MM.1S (cell line): ENCODE measurements around the gene FAM117B.

Source experiments
- DNase-seq: peaks from one replicate; pipeline ENCODE4 v3.0.0-alpha.2; 2015
- H2AFZ ChIP-seq: fragments of 300-600 bp; sonication (generic); 2 replicates; pipeline ENCODE4 v1.6.0; 2016; ENCODE audit warnings: antibody characterized with exemption, low read length
- H3F3A ChIP-seq: fragments of 300-600 bp; sonication (generic); 2 replicates; pipeline ENCODE4 v1.6.1; 2016; ENCODE audit warnings: mild to moderate bottlenecking, antibody characterized with exemption, low read length, moderate library complexity, mixed read lengths; ENCODE audit not compliant: insufficient read depth
- H3K27ac ChIP-seq: fragments of 300-600 bp; sonication (generic); 2 replicates; pipeline ENCODE4 v1.5.1; 2016; ENCODE audit warnings: mild to moderate bottlenecking, low read length
- H3K27me3 ChIP-seq: fragments of 300-600 bp; sonication (generic); replicated peaks from 2 replicates; pipeline ENCODE4 v1.6.0; 2016; ENCODE audit warnings: low read length; ENCODE audit not compliant: insufficient read depth
- H3K36me3 ChIP-seq: fragments of 300-600 bp; sonication (generic); replicated peaks from 2 replicates; pipeline ENCODE4 v1.6.1; 2016; ENCODE audit warnings: mild to moderate bottlenecking, low read length, mixed read lengths; ENCODE audit not compliant: insufficient read depth
- H3K4me1 ChIP-seq: fragments of 300-600 bp; sonication (generic); 2 replicates; pipeline ENCODE4 v1.6.1; 2016; ENCODE audit warnings: low read length, mixed read lengths
- H3K4me2 ChIP-seq: fragments of 300-600 bp; sonication (generic); 2 replicates; pipeline ENCODE4 v1.6.0; 2016; ENCODE audit warnings: low read depth, low read length
- H3K4me3 ChIP-seq: fragments of 300-600 bp; sonication (generic); 2 replicates; pipeline ENCODE4 v1.5.1; 2016; ENCODE audit warnings: low read length, mixed read lengths
- H3K79me2 ChIP-seq: fragments of 300-600 bp; sonication (generic); 2 replicates; pipeline ENCODE4 v1.6.1; 2016; ENCODE audit warnings: mixed run types, low read length, mixed read lengths
- H3K9ac ChIP-seq: fragments of 300-600 bp; sonication (generic); 2 replicates; pipeline ENCODE4 v1.6.1; 2016; ENCODE audit warnings: low read length, mixed read lengths
- H3K9me2 ChIP-seq: fragments of 300-600 bp; sonication (generic); replicated peaks from 2 replicates; pipeline ENCODE4 v1.6.1; 2016; ENCODE audit warnings: mild to moderate bottlenecking, low read length, mixed read lengths; ENCODE audit not compliant: insufficient read depth
- H3K9me3 ChIP-seq: fragments of 300-600 bp; sonication (generic); replicated peaks from 2 replicates; pipeline ENCODE4 v1.6.1; 2016; ENCODE audit warnings: mild to moderate bottlenecking, low read length, mixed read lengths; ENCODE audit not compliant: insufficient read depth
- H4K20me1 ChIP-seq: fragments of 300-600 bp; sonication (generic); 2 replicates; pipeline ENCODE4 v1.6.1; 2016; ENCODE audit warnings: mild to moderate bottlenecking, low read length, moderate library complexity, mixed read lengths; ENCODE audit not compliant: insufficient read depth
- CTCF ChIP-seq: fragments of 300-600 bp; sonication (generic); IDR thresholded peaks from 2 replicates; pipeline ENCODE4 v1.5.1; 2016; ENCODE audit warnings: antibody characterized with exemption, low read length, mixed read lengths
- EZH2 ChIP-seq: fragments of 300-600 bp; sonication (generic); optimal IDR thresholded peaks from 2 replicates; pipeline ENCODE3; 2017; ENCODE audit warnings: low read depth, mild to moderate bottlenecking, antibody characterized with exemption, low read length, mixed read lengths
- EZH2phosphoT487 ChIP-seq: fragments of 300-600 bp; sonication (generic); IDR thresholded peaks from 2 replicates; pipeline ENCODE4 v1.6.1; 2018; ENCODE audit warnings: antibody characterized with exemption, low read length

The FAM117B gene

GRCh38 chr2:202610380-202610779 lies 24.4 kb upstream of the FAM117B start:
- Histone ChIP-seq H3K4me1 (no peaks in the 10 kb centered on the region), H2AFZ (no peak overlapping the region), H3K9me3 (no peaks in the 10 kb centered on the region), H3K9me2 (no peaks in the 10 kb centered on the region), H3K27ac (no peak overlapping the region), H3K4me2 (no peak overlapping the region), H3F3A (no peaks in the 10 kb centered on the region), H3K4me3 (no peak overlapping the region), H3K9ac (no peak overlapping the region), H3K79me2 (no peaks in the 10 kb centered on the region), H4K20me1 (no peaks in the 10 kb centered on the region), H3K27me3 (no peaks in the 10 kb centered on the region), H3K36me3 (no peaks in the 10 kb centered on the region)
- no peak for DNase-seq
- no peak for TF ChIP-seq EZH2phosphoT487
- TF ChIP-seq CTCF: no peak
- TF ChIP-seq EZH2: no peak

DNA sequence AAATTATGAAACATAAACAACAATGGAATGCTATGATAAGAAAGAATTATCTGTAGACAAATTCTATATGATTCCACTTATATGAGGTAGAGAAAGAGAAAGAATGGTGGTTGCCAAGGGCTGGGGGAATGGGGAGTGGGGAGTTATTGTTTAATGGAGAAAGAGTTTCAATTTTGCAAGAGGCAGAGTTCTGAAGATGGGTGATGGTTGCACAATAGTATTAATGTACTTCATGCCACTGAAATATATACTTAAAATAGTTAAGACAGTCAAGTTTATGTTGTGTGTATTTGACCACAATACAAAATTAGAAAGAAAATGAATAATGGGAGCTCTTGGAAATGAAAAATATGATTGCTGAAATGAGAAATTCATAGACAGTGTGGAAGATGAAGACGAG lies 22.6 kb upstream of the FAM117B start:
- H3F3A ChIP-seq: no peaks in the 10 kb centered on the region
- H3K4me2 ChIP-seq: no peak overlapping the region
- no peak for DNase-seq
- no peaks in the 10 kb centered on the region for H3K27me3 ChIP-seq
- no peaks in the 10 kb centered on the region for H3K36me3 ChIP-seq
- no peak overlapping the region for H3K4me3 ChIP-seq
- no peak overlapping the region for H3K27ac ChIP-seq
- TF ChIP-seq EZH2phosphoT487 (no peak), CTCF (no peak), EZH2 (no peak)
- no peaks in the 10 kb centered on the region for H3K79me2 ChIP-seq
- H3K4me1 ChIP-seq: no peaks in the 10 kb centered on the region
- H3K9ac ChIP-seq: no peak overlapping the region
- no peak overlapping the region for H2AFZ ChIP-seq
- no peaks in the 10 kb centered on the region for H3K9me3 ChIP-seq
- H4K20me1 ChIP-seq: no peaks in the 10 kb centered on the region
- H3K9me2 ChIP-seq: no peaks in the 10 kb centered on the region

- H3K27me3 ChIP-seq: no peaks in the 10 kb centered on the region
- H3K36me3 ChIP-seq: no peaks in the 10 kb centered on the region
- H2AFZ ChIP-seq: no peak overlapping the region
- H3K4me1 ChIP-seq: no peaks in the 10 kb centered on the region
- no peak overlapping the region for H3K4me2 ChIP-seq
- no peaks in the 10 kb centered on the region for H3F3A ChIP-seq
- no peaks in the 10 kb centered on the region for H3K9me3 ChIP-seq
- H4K20me1 ChIP-seq: no peaks in the 10 kb centered on the region
- no peak overlapping the region for H3K9ac ChIP-seq
- H3K9me2 ChIP-seq: no peaks in the 10 kb centered on the region
- no peak for DNase-seq
- no peaks in the 10 kb centered on the region for H3K79me2 ChIP-seq
- H3K27ac ChIP-seq: no peak overlapping the region
- no peak overlapping the region for H3K4me3 ChIP-seq
- TF ChIP-seq EZH2: no peak
- no peak for TF ChIP-seq EZH2phosphoT487
- TF ChIP-seq CTCF: no peak
These were observed 21.3 kb upstream of the FAM117B start for GRCh38 chr2:202613479-202613878.
